ENCODE data around the gene CYB561. TPM values are rescaled to one million over a fixed set of nuclear protein-coding genes. Genes with fewer than 3 reads are reported as not detected.

The CYB561 gene
- total RNA-seq, 1 donor from 2014 or later: 3.3 TPM

GRCh38 chr17:63419949-63420867 is 25.9 kb downstream of the CYB561 start:
- intact Hi-C loops (cut with micrococcal nuclease): loop anchor here (10.0 kb wide), 1 partner anchor 425 kb away; the partner anchor contains the start of gene SMARCD2

- intact Hi-C loops (cut with micrococcal nuclease): no loop called here
Observed at GRCh38 chr17:63419398-63419797, 26.7 kb downstream of the CYB561 start.

- intact Hi-C loops (cut with micrococcal nuclease): no loop called here
Observed at GRCh38 chr17:63418540-63418939, 27.6 kb downstream of the CYB561 start.

GRCh38 chr17:63414222-63414621 is 31.9 kb downstream of the CYB561 start:
- intact Hi-C loops (cut with micrococcal nuclease): no loop called here

- intact Hi-C loops (cut with micrococcal nuclease): no loop called here
Observed at GRCh38 chr17:63413128-63413527, 33.0 kb downstream of the CYB561 start.

- intact Hi-C loops (cut with micrococcal nuclease): no loop called here
Observed at GRCh38 chr17:63412234-63412633, 33.9 kb downstream of the CYB561 start.

GRCh38 chr17:63407741-63408330 is 38.3 kb downstream of the CYB561 start:
- intact Hi-C loops (cut with micrococcal nuclease): loop anchor here (2.0 to 10.0 kb wide), 4 partner anchors 326 to 733 kb away; no protein-coding TSS in a partner anchor

GRCh38 chr17:63406689-63407330 is 39.3 kb downstream of the CYB561 start:
- intact Hi-C loops (cut with micrococcal nuclease): loop anchor here (2.0 to 10.0 kb wide), 4 partner anchors 325 to 732 kb away; no protein-coding TSS in a partner anchor

GRCh38 chr17:63405741-63406261 is 40.3 kb downstream of the CYB561 start:
- intact Hi-C loops (cut with micrococcal nuclease): loop anchor here (2.0 to 10.0 kb wide), 4 partner anchors 324 to 731 kb away; no protein-coding TSS in a partner anchor

GRCh38 chr17:63405020-63405419 is 41.1 kb downstream of the CYB561 start:
- intact Hi-C loops (cut with micrococcal nuclease): loop anchor here (5.0 to 10.0 kb wide), 3 partner anchors 323 to 730 kb away; no protein-coding TSS in a partner anchor

GRCh38 chr17:63402431-63403212 is 43.5 kb downstream of the CYB561 start:
- intact Hi-C loops (cut with micrococcal nuclease): loop anchor here (10.0 kb wide), 1 partner anchor 728 kb away; no protein-coding TSS in a partner anchor

- intact Hi-C loops (cut with micrococcal nuclease): loop anchor here (10.0 kb wide), 1 partner anchor 725 kb away; no protein-coding TSS in a partner anchor
Observed at GRCh38 chr17:63399856-63400255, 46.2 kb downstream of the CYB561 start.

GRCh38 chr17:63399316-63399715 is 46.8 kb downstream of the CYB561 start:
- intact Hi-C loops (cut with micrococcal nuclease): no loop called here

- intact Hi-C loops (cut with micrococcal nuclease): no loop called here
Observed at GRCh38 chr17:63398680-63399079, 47.4 kb downstream of the CYB561 start.

GRCh38 chr17:63395075-63395805 is 50.9 kb downstream of the CYB561 start:
- intact Hi-C loops (cut with micrococcal nuclease): no loop called here

- intact Hi-C loops (cut with micrococcal nuclease): no loop called here
Observed at GRCh38 chr17:63390090-63390489, 56.0 kb downstream of the CYB561 start.

- intact Hi-C loops (cut with micrococcal nuclease): no loop called here
Observed at GRCh38 chr17:63387656-63388340, 58.3 kb downstream of the CYB561 start.

GRCh38 chr17:63382826-63383225 is 63.3 kb downstream of the CYB561 start:
- intact Hi-C loops (cut with micrococcal nuclease): no loop called here
